ENCODE results near the gene PTCD1. TPM values are rescaled to one million over a fixed set of nuclear protein-coding genes. Genes with fewer than 3 reads are reported as not detected.

Gene PTCD1
- total RNA-seq, 1 experiment from 2014 or later, result 15.0 TPM

DNA sequence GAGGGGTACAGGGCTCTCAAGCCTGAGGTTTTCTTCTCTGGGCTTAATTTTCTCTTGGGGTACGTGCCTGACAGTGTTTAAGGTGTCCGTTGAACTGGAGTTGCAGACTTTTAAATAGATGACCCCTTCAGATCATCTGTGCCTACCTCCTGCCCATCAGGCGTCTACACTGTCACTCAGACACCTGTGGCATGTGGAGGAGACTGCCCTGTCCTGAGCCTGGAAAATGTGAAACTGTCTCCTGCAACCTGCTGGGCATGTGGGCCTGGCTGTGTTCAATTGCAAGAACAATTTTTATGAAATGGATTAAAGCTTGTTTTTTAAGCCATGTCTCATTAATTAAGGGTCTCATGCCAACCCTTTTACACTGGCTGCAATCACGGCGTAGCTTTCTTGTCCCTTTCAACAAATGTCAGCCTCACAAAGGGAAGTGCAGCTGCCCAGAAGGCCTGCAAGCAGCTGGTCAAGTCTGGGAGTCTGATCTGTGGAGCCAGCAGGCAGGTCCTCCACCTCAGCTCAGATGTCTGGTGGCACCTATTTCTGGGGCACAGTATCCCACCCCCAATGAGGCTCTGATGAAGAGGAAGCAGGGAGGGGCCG lies 18.6 kb upstream of the PTCD1 start:
- Histone ChIP-seq H3K4me1 (ENCODE audit: control insufficient read depth, insufficient read depth, low read length) (no peaks in the 10 kb centered on the region), H3K27me3 (ENCODE audit: control insufficient read depth, insufficient read depth, low read length) (no peaks in the 10 kb centered on the region), H3K4me3 (ENCODE audit: low read depth in 2 of 2, low read length in 2 of 2) (no peak overlapping the region), H3K9me3 (ENCODE audit: control insufficient read depth, insufficient read depth, low read depth, low read length) (no peaks in the 10 kb centered on the region), H3K36me3 (ENCODE audit: control insufficient read depth, insufficient read depth, low read length) (peaks cover 14% of the 10 kb centered on the region), H3K27ac (ENCODE audit: low read length) (no peak overlapping the region)
- TF ChIP-seq SIN3A (IDR thresholded peaks at IDR 0.05; ENCODE audit: borderline replicate concordance, insufficient read depth, low read depth, low read length) (no peak), TCF7L2 (IDR thresholded peaks at IDR 0.05; ENCODE audit: low read depth, low read length) (no peak), POLR2AphosphoS5 (IDR thresholded peaks at IDR 0.05; ENCODE audit: low read depth, low read length) (no peak)
- TF ChIP-seq, protein P1, sequence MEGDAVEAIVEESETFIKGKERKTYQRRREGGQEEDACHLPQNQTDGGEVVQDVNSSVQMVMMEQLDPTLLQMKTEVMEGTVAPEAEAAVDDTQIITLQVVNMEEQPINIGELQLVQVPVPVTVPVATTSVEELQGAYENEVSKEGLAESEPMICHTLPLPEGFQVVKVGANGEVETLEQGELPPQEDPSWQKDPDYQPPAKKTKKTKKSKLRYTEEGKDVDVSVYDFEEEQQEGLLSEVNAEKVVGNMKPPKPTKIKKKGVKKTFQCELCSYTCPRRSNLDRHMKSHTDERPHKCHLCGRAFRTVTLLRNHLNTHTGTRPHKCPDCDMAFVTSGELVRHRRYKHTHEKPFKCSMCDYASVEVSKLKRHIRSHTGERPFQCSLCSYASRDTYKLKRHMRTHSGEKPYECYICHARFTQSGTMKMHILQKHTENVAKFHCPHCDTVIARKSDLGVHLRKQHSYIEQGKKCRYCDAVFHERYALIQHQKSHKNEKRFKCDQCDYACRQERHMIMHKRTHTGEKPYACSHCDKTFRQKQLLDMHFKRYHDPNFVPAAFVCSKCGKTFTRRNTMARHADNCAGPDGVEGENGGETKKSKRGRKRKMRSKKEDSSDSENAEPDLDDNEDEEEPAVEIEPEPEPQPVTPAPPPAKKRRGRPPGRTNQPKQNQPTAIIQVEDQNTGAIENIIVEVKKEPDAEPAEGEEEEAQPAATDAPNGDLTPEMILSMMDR (IDR thresholded peaks at IDR 0.05), result no peak
- TF ChIP-seq, protein P2, sequence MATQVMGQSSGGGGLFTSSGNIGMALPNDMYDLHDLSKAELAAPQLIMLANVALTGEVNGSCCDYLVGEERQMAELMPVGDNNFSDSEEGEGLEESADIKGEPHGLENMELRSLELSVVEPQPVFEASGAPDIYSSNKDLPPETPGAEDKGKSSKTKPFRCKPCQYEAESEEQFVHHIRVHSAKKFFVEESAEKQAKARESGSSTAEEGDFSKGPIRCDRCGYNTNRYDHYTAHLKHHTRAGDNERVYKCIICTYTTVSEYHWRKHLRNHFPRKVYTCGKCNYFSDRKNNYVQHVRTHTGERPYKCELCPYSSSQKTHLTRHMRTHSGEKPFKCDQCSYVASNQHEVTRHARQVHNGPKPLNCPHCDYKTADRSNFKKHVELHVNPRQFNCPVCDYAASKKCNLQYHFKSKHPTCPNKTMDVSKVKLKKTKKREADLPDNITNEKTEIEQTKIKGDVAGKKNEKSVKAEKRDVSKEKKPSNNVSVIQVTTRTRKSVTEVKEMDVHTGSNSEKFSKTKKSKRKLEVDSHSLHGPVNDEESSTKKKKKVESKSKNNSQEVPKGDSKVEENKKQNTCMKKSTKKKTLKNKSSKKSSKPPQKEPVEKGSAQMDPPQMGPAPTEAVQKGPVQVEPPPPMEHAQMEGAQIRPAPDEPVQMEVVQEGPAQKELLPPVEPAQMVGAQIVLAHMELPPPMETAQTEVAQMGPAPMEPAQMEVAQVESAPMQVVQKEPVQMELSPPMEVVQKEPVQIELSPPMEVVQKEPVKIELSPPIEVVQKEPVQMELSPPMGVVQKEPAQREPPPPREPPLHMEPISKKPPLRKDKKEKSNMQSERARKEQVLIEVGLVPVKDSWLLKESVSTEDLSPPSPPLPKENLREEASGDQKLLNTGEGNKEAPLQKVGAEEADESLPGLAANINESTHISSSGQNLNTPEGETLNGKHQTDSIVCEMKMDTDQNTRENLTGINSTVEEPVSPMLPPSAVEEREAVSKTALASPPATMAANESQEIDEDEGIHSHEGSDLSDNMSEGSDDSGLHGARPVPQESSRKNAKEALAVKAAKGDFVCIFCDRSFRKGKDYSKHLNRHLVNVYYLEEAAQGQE (IDR thresholded peaks at IDR 0.05; ENCODE audit: insufficient read depth in 1 of 2, low read depth in 2 of 2, low read length in 1 of 2), result no peak
- intact Hi-C loops (cut with micrococcal nuclease; ENCODE audit: unreplicated experiment), result no loop called here
- BruUV-seq (replicated peaks), result no TSS peak
- DNase-seq (ENCODE audit: low read depth, low spot score) (no peak), ATAC-seq (no peak)
- CTCF ChIA-PET, result no interaction called here
- in situ Hi-C loops (cut with HindIII; ENCODE audit: low pct_unique_long_range_greater_than_20kb, low sequenced_read_pairs), result no loop called here
- POLR2A ChIA-PET, result interaction anchor here (0.5 kb wide), 1 partner anchor 11 kb away, joined by 3 read pairs; no protein-coding TSS in a partner anchor

DNA sequence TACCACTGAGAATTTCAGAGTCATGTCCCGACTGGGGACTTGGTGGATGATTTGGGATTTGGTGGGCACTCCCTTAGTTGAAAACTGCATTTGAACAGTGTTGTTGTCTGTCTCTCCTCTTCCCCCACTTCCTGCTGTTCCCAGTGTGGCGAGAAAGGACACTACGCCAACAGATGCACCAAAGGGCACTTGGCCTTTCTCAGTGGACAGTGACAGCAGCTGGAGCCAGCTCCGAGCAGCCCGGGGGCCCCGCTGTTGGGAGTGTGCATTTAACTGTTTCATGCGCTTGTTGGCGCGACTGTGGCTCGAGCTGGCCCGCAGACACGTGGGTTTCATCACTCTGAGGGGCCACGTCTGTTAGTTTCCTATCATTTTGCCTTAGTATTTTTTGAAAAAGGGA lies 17.7 kb upstream of the PTCD1 start:
- DNase-seq (ENCODE audit: low read depth, low spot score) (no peak), ATAC-seq (no peak)
- in situ Hi-C loops (cut with HindIII; ENCODE audit: low pct_unique_long_range_greater_than_20kb, low sequenced_read_pairs) (no loop called here), intact Hi-C loops (cut with micrococcal nuclease; ENCODE audit: unreplicated experiment) (no loop called here)
- ChIA-PET POLR2A (interaction anchor here (0.5 kb wide), 1 partner anchor 10 kb away, joined by 6 read pairs; no protein-coding TSS in a partner anchor), CTCF (no interaction called here)
- TF ChIP-seq TCF7L2 (IDR thresholded peaks at IDR 0.05; ENCODE audit: low read depth, low read length) (no peak), SIN3A (IDR thresholded peaks at IDR 0.05; ENCODE audit: borderline replicate concordance, insufficient read depth, low read depth, low read length) (no peak), POLR2AphosphoS5 (IDR thresholded peaks at IDR 0.05; ENCODE audit: low read depth, low read length) (no peak)
- TF ChIP-seq, protein P1 (IDR thresholded peaks at IDR 0.05), result no peak
- TF ChIP-seq, protein P2 (IDR thresholded peaks at IDR 0.05; ENCODE audit: insufficient read depth in 1 of 2, low read depth in 2 of 2, low read length in 1 of 2), result no peak
- peak overlapping the region; percentile 34; the same call in 1 of the 2 replicates for H3K27ac ChIP-seq (ENCODE audit: low read length)
- no peaks in the 10 kb centered on the region for H3K4me1 ChIP-seq (ENCODE audit: control insufficient read depth, insufficient read depth, low read length)
- no peaks in the 10 kb centered on the region for H3K27me3 ChIP-seq (ENCODE audit: control insufficient read depth, insufficient read depth, low read length)
- no peak overlapping the region for H3K4me3 ChIP-seq (ENCODE audit: low read depth in 2 of 2, low read length in 2 of 2)
- BruUV-seq (replicated peaks), result no TSS peak
- H3K9me3 ChIP-seq (ENCODE audit: control insufficient read depth, insufficient read depth, low read depth, low read length), result no peaks in the 10 kb centered on the region
- peaks cover 14% of the 10 kb centered on the region for H3K36me3 ChIP-seq (ENCODE audit: control insufficient read depth, insufficient read depth, low read length)

All from Panc1 (cell line).